Fibroblast of villous mesenchyme (primary cell): Measurements from ENCODE around the gene KLHL40. TPM values are rescaled to one million over a fixed set of nuclear protein-coding genes. Genes with fewer than 3 reads are reported as not detected.

ENCODE experiments used
- DNase-seq: peaks from one replicate; pipeline ENCODE4 v3.0.0-alpha.2; 2010; ENCODE audit warnings: low read depth
- H3K4me3 ChIP-seq: 2 replicates; pipeline ENCODE4 v1.5.1; 2011; ENCODE audit warnings: low read depth, mild to moderate bottlenecking, low read length
- total RNA-seq: library from RNA; depleted of rRNA; stranded (reverse); fragments of >200 nt; gene quantifications from 2 replicates; pipeline ENCODE4 v1.2.3, GENCODE V29; 2012
- TF ChIP-seq, protein P1 (sequence below): IDR thresholded peaks from 2 replicates; pipeline ENCODE4 v1.5.1; 2012; ENCODE audit warnings: low read depth, mild to moderate bottlenecking, low read length; ENCODE audit not compliant: insufficient read depth

The KLHL40 gene
- total RNA-seq, 1 donor: not detected

- TF ChIP-seq, protein P1, sequence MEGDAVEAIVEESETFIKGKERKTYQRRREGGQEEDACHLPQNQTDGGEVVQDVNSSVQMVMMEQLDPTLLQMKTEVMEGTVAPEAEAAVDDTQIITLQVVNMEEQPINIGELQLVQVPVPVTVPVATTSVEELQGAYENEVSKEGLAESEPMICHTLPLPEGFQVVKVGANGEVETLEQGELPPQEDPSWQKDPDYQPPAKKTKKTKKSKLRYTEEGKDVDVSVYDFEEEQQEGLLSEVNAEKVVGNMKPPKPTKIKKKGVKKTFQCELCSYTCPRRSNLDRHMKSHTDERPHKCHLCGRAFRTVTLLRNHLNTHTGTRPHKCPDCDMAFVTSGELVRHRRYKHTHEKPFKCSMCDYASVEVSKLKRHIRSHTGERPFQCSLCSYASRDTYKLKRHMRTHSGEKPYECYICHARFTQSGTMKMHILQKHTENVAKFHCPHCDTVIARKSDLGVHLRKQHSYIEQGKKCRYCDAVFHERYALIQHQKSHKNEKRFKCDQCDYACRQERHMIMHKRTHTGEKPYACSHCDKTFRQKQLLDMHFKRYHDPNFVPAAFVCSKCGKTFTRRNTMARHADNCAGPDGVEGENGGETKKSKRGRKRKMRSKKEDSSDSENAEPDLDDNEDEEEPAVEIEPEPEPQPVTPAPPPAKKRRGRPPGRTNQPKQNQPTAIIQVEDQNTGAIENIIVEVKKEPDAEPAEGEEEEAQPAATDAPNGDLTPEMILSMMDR: no peak
- DNase-seq: no peak
- H3K4me3 ChIP-seq: no peak overlapping the region
Observed at GRCh38 chr3:42668793-42669217, 16.5 kb upstream of the KLHL40 start.

DNA sequence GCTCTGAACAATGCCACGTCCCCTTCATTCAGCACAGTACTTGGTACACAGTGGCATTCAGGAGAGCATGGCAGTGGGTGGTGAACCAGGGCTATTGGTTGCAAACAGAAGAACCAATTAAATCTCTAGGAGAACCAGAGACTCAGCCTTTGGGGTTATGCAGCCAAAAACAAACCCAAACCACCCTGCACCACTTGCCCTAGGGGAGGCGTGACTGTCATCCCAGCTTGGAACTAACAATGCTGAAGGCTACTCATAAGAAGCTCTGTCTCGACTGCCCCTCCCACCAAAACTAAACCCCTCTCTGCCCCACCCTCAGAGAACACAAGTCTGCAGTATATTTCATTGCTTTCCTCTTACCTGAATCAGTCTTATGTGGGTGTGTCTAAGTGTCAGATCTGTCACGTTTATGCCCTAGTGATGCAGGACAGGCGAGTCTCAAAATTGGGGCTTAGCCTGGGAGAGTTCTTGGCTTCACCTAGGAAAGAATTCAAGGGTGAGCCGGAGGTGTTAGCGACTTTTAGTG, 15.2 kb upstream of the KLHL40 start:
- no peak for DNase-seq
- TF ChIP-seq, protein P1: no peak
- no peak overlapping the region for H3K4me3 ChIP-seq

- H3K4me3 ChIP-seq: no peak overlapping the region
- DNase-seq: no peak
- TF ChIP-seq, protein P1: no peak
Observed at GRCh38 chr3:42670670-42671069, 14.7 kb upstream of the KLHL40 start.

DNA sequence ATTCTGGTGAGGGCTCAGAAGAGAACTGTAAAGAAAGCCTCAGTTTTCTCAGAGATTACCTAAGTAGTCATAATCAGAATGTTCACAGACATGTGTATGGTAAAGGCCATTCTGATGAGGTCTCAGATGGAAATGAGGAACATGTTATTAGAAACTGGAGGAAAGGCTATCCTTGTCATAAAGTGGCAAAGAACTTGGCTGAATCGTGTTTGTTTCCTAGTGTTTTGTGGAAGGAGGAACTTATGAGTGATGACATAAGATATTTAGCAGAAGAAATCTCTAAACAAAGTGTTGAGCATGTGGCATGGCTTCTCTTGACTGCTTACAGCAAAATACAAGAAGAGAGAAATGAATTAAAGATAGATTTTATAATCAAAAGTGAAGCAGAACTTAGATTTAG, 12.8 kb upstream of the KLHL40 start:
- H3K4me3 ChIP-seq: no peak overlapping the region
- no peak for DNase-seq
- TF ChIP-seq, protein P1: no peak

- DNase-seq: no peak
- TF ChIP-seq, protein P1: no peak
- H3K4me3 ChIP-seq: no peak overlapping the region
Observed at GRCh38 chr3:42673082-42673481, 12.3 kb upstream of the KLHL40 start.

DNA sequence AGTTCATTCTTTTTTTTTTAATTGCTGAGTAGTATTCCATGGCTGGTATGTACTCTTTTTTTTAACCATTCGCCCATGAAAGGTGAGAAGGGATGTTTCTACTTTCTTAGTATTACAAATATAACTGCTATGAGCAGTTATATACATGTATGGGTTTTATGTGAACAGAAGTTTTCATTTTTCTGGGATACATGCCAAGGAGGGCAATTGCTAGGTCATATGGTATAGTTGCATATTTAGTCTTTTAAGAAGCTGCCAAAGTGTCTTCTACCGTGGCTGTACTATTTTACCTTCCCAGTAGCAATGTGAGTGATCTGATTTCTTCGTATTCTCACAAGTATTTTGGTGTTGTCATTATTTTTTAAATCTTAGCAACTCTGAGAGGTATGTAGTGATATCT, 11.2 kb upstream of the KLHL40 start:
- TF ChIP-seq, protein P1: no peak
- no peak overlapping the region for H3K4me3 ChIP-seq
- peak; percentile 27 for DNase-seq

DNA sequence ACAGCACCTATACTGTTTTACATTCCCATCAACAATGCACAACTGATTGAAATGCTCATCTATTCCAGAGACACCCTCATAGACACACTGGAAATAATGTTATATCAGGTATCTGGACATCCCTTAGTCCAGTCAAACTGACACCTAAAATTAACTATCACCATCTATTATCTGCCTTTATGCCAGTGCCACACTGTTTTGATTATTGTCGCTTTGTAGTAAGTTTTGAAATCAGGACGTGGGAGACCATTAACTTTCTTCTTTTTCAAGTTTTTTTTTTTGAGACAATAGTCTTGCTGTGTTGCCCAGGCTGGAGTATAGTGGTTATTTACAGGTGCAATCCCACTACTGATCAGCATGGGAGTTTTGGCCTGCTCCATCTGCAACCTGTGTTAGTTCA, 9.4 kb upstream of the KLHL40 start:
- no peak overlapping the region for H3K4me3 ChIP-seq
- DNase-seq: no peak
- TF ChIP-seq, protein P1: no peak
